Medulla oblongata (tissue), 1 donor: ENCODE measurements around the gene SLC37A2.
A peak's percentile ranks its signal among the peaks of the same experiment; 100 is the strongest.
"Not testable (repeated sequence)": the region's sequence is repeated elsewhere in the genome, so short reads cannot be mapped to it uniquely, and the experiment has no call there.

Source experiments
- DNase-seq: peaks from one replicate; pipeline ENCODE4 v3.0.0-alpha.2; 2015; ENCODE audit errors: extremely low spot score

Gene SLC37A2

GRCh38 chr11:125083312-125084056 is 20.4 kb downstream of the SLC37A2 start:
- DNase-seq: no peak

- DNase-seq: no peak
Measured at GRCh38 chr11:125084057-125084416, 20.9 kb downstream of the SLC37A2 start.

- no peak for DNase-seq
Measured at GRCh38 chr11:125084761-125085231, 21.7 kb downstream of the SLC37A2 start.

DNA sequence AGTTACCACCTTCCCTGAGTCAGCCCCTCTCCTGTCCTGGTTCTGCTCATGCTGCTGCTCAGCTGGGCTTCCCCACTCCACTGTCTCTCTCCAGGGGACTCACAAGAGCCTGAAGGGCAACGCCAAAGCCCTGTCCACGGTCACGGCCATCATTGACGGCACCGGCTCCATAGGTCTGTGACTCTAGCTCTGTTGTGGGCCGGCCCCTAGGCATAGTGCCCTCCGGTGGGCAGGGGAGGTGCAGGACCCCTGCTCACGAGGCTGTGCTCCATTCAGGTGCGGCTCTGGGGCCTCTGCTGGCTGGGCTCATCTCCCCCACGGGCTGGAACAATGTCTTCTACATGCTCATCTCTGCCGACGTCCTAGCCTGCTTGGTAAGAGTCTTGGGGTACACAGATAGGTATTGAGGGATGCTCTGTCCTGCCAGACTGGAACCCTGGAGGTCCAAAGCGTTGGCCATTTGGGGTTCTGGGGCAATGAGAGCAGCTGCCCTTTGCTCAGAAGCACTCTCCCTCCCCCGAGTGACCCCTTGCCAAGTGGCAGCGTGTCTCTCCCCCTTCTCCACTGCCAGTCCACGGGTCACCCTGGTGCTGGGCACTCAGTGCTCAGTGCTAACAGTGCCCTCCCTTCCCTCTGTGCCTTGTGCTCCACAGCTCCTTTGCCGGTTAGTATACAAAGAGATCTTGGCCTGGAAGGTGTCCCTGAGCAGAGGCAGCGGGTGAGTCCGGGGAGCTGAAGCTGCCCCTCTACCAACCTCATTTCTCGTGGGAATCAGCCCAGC is 22.4 kb downstream of the SLC37A2 start:
- DNase-seq: no peak

- DNase-seq: no peak
Measured at GRCh38 chr11:125086633-125087296, 23.7 kb downstream of the SLC37A2 start.

- DNase-seq: no peak
Measured at GRCh38 chr11:125088123-125088522, 25.0 kb downstream of the SLC37A2 start.

DNA sequence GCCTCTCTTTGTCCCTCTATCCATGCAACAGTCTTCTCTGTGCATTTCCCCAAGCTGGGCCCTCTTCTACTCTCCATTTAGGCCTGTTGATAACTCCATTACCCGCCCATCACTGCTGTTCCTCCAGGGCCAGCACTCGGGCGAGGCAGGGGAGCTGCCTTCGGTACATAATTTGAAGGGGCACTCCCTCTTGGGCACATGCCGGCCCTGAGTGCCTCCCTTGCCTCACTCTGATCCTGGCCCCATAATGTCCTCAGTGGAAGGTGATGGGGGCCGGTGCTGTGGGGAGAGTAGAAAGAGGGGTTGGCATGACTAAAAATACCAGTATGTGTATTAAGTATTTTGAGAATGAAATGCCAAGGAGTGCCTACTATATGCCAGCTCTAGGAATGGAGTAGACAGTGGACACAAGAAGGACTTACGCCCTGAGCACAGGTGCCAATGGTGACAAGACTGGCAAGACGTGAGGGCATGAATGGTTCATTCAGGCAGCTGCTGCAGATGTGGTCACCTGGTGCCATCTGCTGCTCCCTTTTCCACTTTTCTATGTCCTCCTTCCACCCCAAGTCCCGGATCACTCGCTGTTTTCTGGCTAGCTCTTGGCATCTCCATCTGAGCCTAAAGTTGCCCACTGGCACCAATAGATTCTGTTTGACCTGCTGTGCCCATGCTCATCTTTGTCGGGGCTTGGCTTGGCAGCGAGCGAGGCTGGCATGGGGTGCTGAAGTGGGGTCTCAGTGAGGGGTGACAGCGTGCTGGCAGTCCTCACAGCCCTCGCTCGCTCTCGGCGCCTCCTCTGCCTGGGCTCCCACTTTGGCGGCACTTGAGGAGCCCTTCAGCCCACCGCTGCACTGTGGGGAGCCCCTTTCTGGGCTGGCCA is 25.7 kb downstream of the SLC37A2 start:
- no peak for DNase-seq

DNA sequence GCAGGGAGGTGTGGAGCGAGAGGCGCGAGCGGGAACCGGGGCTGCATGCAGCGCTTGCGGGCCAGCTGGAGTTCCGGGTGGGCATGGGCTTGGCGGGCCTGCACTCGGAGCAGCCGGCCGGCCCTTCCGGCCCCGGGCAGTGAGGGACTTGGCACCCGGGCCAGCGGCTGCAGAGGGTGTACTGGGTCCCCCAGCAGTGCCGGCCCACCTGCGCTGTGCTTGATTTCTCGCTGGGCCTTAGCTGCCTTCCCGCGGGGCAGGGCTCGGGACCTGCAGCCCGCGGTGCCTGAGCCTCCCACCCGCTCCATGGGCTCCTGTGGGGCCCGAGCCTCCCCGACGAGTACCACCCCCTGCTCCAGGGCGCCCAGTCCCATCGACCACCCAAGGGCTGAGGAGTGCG is 26.4 kb downstream of the SLC37A2 start:
- DNase-seq: not testable (repeated sequence)

DNA sequence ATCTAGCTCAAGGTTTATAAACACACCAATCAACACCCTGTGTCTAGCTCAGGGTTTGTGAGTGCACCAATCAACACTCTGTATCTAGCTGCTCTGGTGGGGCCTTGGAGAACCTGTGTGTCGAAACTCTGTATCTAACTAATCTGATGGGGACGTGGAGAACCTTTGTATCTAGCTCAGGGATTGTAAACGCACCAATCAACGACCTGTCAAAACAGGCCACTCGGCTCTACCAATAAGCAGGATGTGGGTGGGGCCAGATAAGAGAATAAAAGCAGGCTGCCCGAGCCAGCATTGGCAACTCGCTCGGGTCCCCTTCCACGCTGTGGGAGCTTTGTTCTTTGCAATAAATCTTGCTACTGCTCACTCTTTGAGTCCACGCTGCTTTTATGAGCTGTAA is 27.0 kb downstream of the SLC37A2 start:
- DNase-seq: not testable (repeated sequence)

DNA sequence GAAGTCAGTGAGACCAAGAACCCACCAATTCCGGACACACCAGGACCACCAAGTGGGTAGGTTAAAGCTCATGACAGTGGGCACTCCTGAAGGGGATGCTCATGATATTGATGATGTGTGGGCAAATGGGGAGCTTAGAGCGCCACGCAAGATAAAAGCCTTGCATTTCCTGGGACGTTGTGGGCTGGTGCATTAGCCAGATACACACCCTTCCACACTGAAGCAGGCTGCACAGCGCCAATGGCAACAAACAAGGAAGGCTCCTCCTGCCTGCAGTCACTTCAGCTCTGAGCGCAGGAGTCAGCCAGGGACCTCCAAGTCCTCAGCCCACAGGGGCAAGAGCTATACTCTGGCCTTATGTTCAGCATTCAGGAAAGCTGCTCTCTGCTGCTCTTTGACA is 27.7 kb downstream of the SLC37A2 start:
- no peak for DNase-seq

GRCh38 chr11:125091247-125091876 is 28.3 kb downstream of the SLC37A2 start:
- DNase-seq: peak; percentile 77

DNA sequence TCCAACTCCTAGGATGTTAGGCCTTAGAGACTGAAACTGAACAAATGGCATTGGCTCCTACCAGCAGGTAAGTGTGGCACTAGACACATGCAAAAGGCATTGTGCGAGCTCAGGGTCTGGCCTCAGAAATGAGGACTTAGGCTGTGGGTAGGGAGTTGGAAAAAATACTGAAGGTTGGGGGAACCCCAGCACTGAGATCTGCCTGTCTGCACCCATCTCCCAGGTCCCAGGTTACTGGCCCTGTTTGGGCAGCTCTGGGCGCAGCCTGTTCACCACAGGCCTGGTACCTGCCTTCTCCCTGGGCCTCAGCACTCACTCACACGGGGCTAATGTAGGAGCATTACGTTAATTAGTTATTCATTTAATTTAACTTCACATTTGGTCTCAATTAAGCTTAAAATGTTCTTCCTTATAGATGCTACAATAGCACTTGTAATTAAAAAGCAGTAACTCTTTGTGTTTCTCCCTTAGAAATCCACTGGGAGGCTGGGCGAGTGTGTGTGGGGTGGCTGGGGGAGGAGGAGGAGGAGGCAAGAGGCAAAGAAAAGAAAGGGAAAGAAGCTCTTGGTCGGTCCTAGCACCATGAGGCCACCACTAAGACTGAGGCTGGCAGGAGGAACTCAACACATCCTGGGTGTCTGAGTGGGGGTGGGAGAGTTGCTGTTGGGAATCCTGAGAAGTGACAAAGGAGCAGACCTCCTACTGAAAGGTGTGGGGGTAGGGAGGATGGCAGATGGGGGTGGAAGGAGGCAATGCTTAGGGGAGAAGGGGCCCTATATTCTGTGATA is 29.0 kb downstream of the SLC37A2 start:
- no peak for DNase-seq

DNA sequence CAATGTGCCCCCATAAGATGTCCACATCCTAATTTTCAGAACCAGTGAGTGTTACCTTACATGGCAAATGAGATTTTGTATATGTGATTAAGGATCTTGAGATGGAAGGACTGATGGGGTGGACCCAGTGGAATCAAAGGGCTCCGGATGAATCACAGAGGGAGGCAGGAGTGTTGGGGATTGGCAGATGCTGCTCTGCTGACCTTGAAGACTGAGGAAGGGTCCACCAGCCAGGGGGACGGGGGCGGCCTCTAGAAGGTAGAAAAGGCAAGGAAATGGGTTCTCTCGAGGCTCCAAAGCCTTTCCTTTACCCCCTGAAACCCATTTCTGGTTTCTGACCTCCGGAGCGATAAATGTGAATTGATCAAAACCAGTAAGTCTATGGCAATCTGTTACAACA is 29.6 kb downstream of the SLC37A2 start:
- no peak for DNase-seq

DNA sequence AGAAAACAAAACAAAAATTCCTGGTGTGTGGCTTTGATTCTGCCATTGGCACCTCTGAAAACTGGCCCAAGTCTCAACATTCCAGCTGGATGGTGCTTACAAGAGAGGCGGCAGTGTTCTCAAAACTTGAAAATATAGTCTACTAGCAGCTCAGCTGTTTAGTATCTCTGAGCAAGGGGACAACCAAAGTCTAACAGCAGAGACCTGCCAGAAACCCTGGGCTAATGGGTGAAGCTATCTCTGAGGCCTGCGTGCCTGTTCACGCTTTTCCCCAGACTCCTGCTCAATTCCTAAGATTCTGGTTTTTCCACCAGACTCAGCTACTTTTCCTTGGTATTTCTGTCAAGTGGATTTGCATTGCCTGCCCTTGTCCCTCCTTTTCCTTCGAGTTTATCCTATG is 30.4 kb downstream of the SLC37A2 start:
- DNase-seq: no peak

- no peak for DNase-seq
Measured at GRCh38 chr11:125094731-125095130, 31.6 kb downstream of the SLC37A2 start.

DNA sequence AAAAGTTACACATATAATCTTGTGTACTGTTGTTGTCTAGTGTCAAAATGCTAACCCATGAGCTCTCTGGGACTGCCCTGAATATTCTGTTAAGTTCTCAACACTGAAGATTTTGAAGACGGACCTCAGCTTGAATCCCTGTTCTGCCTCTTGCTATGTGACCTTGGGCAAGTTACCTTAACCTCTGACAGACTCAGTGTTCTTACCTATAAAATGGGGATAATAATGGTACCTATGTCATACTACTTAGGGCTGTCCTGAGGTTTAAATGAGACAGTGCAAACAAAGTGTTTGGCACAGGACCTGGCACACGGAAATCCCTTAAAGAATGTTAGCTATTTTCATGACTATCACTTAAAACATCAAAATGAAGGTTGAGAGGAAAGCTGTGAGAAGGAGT is 37.0 kb downstream of the SLC37A2 start:
- no peak for DNase-seq

- DNase-seq: no peak
Measured at GRCh38 chr11:125101596-125101995, 38.5 kb downstream of the SLC37A2 start.

DNA sequence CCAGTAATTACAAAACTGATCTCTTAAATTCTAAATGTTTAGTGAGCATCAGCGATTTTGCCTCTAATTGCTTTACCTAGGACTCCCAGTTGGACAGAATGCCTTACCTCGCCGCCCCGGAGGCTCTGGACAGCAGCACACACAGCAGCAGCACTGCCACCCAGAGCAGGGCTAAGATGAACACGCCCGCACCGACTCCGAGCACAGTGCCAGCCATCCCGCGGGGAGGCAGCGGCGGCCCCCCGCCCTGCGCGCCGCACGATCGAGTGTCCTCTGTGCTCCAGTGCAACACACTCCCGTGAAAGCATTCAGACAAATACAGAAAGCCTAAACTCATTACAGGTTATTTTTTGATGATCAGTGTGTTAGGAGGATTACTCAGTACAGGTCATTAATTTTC is 38.9 kb downstream of the SLC37A2 start:
- DNase-seq: no peak

DNA sequence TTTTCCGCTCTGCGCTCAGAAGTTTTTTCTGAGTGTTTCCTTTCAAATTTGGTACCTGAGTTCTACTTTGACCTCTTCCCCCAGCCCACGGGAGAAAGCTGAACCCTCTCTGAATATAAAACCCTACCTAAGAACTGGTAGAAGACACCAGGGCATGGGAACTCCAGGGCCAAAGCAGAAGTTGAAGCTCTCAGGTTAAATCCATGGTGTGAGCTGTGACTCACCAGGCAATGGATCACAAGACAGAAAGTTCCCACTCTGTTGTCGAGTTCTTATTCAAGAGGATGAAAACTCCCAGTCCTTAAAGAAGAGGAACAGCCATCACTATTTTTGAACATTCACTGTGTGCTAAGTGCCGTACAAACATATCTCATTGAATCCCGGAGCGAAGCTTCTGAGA is 39.4 kb downstream of the SLC37A2 start:
- DNase-seq: peak; percentile 63

- DNase-seq: no peak
Measured at GRCh38 chr11:125105926-125106325, 42.8 kb downstream of the SLC37A2 start.
